ENCODE measurements around the gene STARD3NL.
"Not testable (repeated sequence)": the region's sequence is repeated elsewhere in the genome, so short reads cannot be mapped to it uniquely, and the experiment has no call there.

STARD3NL gene

GRCh38 chr7:38269704-38270346, 91.8 kb downstream of the STARD3NL start:
- not testable (repeated sequence) for DNase-seq (ENCODE audit: low read depth)

- not testable (repeated sequence) for DNase-seq (ENCODE audit: low read depth)
These were observed 92.4 kb downstream of the STARD3NL start for GRCh38 chr7:38270405-38270804.

DNA sequence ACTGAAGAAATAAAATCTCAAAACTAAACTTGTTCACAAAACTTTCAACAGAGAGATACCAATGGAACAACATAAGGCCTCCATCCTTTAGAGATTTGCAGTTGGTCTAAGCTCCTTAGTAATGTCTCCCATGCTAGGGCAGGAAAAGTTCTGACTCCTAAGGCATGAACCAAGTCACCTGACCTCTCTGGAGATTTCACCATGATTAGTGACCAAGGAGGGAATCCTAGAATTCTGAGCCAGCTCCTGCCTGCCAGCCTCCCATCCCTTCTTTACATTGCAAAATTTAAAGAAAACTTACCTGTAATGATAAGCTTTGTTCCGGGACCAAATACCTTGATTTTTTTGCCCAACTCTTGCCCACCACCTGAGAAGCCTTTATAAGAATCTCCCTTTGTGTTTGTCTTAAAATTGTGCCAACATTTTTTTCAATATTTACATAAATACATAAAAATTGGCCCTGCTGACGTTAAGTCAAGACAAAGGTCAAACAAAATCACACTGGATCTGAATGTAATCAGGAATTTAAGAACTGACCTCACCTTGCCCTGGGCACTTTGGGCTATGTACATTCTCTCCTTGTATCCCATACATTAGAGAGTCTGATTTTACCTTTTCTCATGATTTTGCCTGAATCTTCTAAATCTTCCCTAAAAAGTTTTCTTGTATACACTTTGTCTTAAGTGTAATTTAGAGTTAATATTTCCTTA, 95.4 kb downstream of the STARD3NL start, which contains the start of gene TARP:
Gene TARP, minus strand, starts transcription at position 351 of the 710 bp plus-strand sequence.
- DNase-seq (ENCODE audit: low read depth): no peak

DNA sequence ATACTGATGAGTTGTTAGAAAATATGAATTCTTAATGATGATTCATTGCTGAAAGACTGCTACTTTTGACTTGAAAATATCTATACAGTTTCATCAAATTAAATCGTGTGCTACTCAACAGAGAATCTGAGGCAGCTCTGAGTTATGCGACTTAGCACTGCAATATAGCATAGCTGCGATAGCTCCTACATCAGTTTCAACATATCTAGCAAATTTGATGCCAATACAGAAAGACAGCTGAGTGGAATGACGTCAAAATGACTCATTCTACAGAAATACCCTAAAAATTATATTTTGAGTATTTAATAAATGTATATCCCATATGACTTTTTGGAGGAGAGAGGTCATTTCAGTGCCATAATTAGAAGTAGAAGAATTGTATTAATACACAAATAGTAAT, 96.4 kb downstream of the STARD3NL start:
- DNase-seq (ENCODE audit: low read depth): peak; percentile 22

GRCh38 chr7:38274927-38275620, 97.0 kb downstream of the STARD3NL start:
- DNase-seq (ENCODE audit: low read depth): no peak

- DNase-seq (ENCODE audit: low read depth): no peak
These were observed 98.2 kb downstream of the STARD3NL start for GRCh38 chr7:38276096-38276877.

DNA sequence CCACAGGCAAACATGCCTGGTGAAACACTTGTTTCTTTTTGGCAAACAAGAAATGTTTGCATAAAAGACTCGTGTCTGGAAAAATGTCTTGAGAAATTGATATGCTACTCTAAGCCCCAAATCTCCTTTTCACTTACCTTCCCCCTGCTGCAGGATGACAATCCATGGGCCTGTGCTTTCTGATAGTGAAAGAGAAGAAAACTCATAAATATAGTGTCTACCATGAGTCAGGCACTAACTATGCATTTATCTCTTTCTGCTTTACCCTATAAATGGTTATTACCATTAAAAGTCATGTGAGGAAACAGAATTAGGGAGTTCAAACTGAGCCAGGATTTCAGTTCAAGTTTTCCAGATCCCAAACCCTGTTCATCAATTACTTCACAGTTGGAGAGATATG, 102.0 kb downstream of the STARD3NL start:
- no peak for DNase-seq (ENCODE audit: low read depth)

All from iris pigment epithelial cell (primary cell).